ENCODE measurements around the gene HES2.
"Not testable (repeated sequence)": the region's sequence is repeated elsewhere in the genome, so short reads cannot be mapped to it uniquely, and the experiment has no call there.

HES2 gene, protein sequence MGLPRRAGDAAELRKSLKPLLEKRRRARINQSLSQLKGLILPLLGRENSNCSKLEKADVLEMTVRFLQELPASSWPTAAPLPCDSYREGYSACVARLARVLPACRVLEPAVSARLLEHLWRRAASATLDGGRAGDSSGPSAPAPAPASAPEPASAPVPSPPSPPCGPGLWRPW

DNA sequence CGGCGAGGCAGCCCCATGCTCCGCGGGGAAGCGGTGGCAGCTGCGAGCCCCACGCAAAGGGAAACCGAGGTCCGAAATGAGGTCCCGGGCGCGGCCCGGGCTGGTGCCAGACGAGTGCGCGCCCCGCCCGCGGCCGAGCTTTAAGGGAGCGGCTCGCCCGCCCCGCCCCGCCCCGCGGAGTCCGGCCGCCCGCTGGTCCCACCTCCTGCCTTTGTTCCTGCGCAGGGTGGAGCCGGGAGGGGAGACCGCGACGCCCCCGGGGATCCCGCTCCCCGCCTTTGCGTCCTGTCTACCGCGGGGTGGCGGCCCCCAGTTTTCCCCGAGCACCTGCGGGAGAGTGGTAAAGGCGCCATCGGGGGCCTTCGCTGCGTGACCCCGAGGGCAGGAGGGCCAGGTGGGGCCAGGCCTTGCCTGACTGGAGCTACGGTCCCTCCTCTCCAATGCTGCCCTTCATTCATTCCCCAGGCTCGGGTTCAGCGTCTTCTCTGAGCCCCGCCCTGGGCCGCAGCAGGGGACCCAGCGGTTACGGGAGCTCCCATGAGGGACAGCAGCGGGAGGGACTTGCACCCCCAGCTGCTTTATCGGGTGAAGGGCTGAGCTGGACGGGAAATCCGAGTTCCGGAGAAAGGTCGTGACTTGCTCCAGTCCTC is at the start of gene HES2:
Gene HES2, minus strand, starts transcription at position 116 of the 650 bp plus-strand sequence. Its CDS starts 99 bp downstream, at position 17.
- no peak for DNase-seq

GRCh38 chr1:6468729-6469461 is 49.2 kb upstream of the HES2 start:
- no peak for DNase-seq

DNA sequence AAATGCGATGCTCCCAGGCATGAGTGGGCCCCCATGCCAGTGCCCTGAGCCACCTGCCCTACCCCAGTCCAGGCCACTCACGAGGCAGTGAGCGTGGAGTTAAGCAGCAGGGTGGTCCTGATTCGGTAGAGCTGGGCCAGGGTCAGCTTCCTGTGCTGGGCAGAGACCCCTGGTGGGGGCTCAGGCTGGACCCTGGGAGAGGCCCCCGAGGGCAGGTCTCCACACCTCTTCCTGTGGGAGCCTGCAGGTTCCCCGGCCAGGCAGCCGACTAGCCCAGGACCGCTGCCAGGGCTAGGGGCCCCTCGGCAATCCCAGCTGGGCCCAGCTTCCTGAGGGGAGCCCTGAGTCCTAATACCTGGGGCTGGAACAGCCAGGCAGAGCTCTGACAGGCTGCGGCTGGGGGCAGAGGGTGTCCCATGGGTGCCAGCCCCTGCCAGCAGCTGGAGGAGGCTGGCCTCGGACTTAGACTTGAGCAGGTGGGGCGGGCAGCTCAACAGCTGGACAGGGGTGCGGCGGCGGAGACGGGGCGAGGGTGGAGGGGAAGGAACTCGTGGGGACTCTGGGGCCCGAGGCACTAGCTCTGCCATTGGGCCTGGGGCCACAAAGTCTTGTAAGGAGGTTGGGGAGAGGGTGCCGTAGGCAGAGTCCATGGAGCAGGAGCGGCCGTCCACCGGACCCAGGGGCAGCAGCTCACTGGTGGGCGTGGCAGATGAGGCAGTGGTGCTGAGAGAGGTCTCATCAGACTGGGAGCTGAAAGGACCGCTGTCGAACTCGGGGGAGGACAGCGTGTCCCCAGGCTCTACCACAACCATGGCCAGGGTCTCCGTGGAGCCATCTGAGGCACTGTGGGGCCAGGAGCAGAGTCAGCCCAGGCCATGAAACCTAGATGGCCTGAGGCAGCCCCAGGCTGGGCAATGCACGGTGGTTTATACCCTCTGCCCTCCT is 48.3 kb upstream of the HES2 start:
- DNase-seq: no peak

GRCh38 chr1:6467224-6467623 is 47.5 kb upstream of the HES2 start:
- no peak for DNase-seq

- no peak for DNase-seq
These were observed 47.0 kb upstream of the HES2 start for GRCh38 chr1:6466751-6467150.

DNA sequence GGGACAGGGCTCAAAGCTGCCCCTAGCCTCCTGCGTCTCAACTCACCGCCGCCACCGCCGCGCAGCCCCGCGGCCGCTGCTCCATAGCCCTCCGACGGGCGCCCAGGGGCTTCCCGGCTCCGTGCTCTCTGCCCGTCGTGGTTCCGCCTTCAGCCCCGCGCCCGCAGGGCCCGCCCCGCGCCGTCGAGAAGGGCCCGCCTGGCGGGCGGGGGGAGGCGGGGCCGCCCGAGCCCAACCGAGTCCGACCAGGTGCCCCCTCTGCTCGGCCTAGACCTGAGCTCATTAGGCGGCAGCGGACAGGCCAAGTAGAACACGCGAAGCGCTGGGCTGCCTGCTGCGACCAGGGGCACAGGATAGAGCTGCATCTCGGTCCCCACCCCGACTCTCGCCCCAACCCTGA is 46.3 kb upstream of the HES2 start, which contains the start of gene TNFRSF25:
Gene TNFRSF25, minus strand, starts transcription at position 151 of the 400 bp plus-strand sequence. Its CDS starts 66 bp downstream, at position 85.
- no peak for DNase-seq

GRCh38 chr1:6465461-6466005 is 45.8 kb upstream of the HES2 start:
- no peak for DNase-seq

DNA sequence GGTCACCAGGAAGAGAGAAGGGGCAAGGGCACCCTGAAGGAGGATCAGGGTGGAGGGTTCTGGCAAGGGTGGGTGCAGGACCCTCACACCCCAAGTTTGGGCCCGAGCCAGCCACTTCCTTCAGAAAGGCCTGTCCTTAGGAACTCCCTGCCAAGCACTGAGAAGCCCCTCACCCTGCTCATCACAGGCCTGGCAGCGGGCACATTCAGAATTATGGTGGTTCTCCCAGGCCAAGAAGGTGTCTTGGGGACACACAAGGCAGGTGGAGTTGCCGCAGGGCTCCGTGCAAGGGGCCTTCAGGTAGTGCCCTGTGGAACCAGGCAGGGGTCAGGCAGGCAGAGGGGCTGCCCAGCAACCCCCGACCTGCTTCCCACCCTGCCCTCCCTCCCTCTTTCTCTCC is 45.2 kb upstream of the HES2 start:
- DNase-seq: no peak

- DNase-seq: peak; percentile 58
These were observed 44.8 kb upstream of the HES2 start for GRCh38 chr1:6464514-6464836.

- DNase-seq: no peak
These were observed 43.3 kb upstream of the HES2 start for GRCh38 chr1:6463120-6463412.

GRCh38 chr1:6462412-6463119 is 42.8 kb upstream of the HES2 start:
- DNase-seq: no peak

GRCh38 chr1:6461538-6462411 is 42.1 kb upstream of the HES2 start:
- no peak for DNase-seq

DNA sequence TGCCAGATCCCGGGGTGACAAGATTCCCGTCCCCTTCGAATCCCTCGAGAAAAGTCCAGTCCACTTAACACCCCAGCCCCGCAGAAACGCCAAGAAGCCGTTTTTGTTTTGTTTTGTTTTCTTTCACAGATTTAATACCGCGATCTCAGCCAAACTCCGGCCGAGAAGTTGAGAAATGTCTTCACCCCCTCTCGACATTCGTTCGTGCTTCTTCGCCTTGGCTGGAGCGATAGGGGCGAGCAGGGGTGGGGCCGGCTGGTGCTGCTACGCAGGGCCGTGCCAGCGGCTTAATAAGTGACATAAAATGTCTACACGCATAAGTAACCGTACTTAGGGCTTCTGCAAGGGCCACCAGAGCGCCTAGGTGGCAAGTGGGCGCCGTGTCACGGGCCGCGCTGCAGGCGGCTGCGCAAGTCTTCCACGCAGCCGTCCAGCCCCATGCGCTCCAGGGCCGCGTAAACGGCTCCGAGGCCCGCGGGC is 41.4 kb upstream of the HES2 start:
- no peak for DNase-seq

GRCh38 chr1:6460301-6461050 is 40.8 kb upstream of the HES2 start:
- DNase-seq: no peak

DNA sequence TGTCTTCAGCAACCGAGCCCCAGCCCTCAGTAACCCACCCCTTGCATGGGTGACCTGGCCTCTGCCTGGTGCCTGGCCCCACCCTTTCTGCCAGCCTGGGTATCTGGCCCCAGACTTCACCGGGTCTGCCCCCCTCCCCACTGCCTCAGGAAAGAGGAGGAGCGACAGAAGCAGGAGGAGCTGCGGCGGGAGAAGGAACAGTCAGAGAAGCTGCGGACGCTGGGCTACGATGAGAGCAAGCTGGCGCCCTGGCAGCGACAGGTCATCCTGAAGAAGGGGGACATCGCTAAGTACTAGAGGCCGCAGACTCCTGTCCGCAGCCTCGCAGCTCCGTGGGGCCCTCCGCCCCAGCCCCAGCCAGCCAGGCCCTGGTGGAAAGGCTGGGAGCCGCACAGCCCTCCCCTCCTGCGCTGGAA is 40.1 kb upstream of the HES2 start:
- no peak for DNase-seq

- no peak for DNase-seq
These were observed 37.2 kb upstream of the HES2 start for GRCh38 chr1:6456800-6457466.

DNA sequence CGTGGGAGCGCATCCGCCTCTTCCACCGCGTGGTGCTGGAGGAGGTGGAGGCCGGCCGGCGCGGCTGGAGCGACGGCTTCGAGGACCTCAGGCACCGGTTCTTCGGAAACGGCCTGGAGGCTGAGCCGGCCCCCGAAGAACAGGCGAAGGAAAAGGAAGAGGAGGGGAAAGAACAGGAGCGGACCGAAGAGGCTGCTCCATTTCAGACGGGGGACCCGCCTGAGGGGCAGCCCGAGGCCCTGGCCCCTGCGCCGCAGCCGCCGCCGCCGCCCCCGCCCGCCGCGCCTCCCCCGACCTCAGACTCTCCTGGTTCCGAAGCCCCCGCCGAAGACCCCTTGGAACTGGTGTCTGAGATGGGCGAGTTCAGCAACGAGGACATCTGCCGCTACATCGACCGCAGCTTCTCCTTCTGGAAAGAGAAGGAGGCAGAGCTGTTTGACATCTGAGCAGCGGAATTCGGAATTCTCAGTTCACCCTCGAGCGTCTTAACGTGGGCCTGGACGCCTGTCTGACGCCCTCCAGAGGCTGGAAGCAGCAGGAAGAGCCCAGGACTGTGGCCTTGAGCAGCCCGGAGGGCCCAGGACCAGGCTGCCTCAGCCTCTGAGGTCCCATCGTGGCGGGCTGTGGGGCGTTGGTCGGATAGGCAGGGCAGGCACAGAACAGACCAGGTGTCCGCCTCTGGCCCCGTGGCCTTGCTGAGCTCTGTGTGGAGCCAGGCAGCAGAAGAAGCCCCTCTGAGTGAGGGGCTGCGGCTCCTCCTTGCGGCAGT is 36.2 kb upstream of the HES2 start:
- not testable (repeated sequence) for DNase-seq

GRCh38 chr1:6454856-6455751 is 35.4 kb upstream of the HES2 start:
- no peak for DNase-seq
